CD4-positive, alpha-beta T cell treated with Interleukin-2 at 100 ng/mL for 4 hours (primary cell): ENCODE measurements around the gene RASL10B.
"Not testable (repeated sequence)": the region's sequence is repeated elsewhere in the genome, so short reads cannot be mapped to it uniquely, and the experiment has no call there.

Source experiments
- DNase-seq: peaks from one replicate; pipeline ENCODE4 v3.0.0-alpha.2; 2020; ENCODE audit warnings: low spot score

RASL10B gene, protein sequence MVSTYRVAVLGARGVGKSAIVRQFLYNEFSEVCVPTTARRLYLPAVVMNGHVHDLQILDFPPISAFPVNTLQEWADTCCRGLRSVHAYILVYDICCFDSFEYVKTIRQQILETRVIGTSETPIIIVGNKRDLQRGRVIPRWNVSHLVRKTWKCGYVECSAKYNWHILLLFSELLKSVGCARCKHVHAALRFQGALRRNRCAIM

DNA sequence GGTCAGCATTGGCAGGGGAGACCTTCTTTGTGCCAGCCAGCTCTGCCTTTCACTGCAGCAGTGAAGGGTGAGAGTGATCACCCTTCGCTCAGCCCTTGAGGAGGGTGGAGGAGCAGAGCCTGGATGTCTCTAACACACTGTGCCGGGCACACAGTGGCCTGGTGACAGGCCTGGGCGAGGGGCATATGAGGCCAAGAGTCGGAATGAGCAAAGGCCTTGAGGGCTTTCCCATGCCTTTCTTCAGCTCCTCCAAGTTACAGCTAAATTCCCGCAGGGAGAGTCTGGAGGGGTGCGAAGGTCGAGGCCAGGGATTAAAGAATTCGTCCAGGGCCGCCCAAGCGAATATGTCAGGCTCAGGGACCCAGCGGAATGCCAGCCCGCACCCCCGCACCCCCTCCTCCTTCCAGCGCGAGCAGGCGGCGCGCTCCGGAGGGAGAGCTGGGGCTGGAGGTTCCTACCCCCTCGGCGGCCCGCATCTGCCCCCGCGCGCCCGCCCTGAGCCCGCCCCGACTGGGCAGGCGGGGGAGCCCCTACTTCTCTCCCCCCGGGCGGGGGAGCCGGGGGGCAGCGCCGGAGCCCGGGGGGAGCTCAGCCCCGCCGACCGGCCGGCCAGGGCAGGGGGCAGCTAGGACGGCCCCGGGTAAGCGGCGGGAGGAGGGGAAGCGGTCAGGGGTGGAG is at the start of gene RASL10B:
RASL10B (plus strand) TSS at position 401 of the 678 bp plus-strand sequence. CDS start 3,546 bp downstream, outside the sequence.
- DNase-seq: no peak

DNA sequence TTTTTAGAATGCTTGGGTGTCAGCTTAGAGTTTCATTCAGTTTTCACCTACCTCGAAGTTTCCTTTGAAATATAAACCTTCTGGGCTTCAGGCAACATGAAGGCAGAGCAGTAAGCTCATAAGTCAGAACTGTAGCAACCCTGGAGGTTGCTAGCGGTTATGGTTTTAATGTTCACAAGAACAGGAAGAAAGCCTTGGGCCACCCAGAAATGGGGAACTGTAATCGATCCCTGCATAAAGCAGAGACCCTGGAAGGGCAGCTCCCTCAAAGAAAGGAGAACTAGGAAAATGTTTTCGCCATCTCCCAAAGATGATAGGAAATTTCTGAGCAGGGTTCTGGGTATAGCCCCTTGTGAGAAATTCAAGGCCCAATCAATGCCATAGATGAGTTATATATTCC is 47.8 kb upstream of the RASL10B start:
- DNase-seq: no peak

GRCh38 chr17:35684055-35684802 is 47.2 kb upstream of the RASL10B start:
- no peak for DNase-seq

DNA sequence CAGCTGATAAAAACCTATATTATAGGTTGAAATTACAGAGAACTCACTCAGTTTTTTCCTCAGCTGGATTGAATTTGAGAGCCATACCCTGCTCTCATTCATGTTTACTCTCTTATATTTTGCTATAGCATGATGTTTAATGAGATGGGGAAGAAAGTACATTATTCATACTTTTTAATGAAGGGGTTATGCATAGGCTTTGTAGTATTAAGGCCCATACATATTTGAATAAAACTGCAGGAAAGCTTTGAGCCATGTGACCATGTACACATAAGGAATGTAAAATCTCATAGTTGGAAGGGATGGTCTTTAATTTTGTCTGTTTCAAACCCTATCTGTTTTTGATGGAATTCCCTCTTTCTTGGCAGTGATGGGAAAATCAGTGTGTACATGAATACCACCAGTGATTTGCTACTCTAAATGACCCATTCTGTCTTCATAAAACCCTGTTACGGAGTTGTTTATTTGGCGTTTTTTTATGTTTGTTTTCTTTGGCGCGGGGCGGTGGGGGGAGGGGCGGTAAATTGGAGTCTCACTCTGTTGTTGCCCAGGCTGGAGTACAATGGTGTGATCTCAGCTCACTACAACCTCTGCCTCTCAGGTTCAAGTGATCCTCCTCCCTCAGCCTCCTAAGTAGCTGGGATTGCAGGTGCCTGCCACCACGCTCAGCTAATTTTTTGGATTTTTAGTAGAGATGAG is 38.8 kb upstream of the RASL10B start:
- no peak for DNase-seq

DNA sequence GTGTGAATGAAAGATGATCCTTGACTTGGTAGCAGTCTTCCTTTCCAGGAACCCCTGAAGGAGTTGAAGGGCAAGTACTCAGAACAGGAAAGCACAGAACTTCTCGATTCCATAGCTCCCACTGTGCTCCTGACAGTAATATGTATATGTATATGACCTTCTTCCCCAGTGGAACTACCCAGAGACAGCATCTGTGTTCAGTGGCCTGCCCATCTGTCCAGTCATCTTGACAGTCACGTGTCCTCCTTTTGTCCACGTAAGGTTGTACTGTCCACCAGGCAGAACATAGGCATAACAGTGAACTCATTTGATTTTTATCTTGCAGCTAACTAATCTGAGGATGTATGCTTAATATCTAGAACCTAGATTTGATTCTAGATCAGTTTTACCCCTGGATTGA is 37.8 kb upstream of the RASL10B start:
- no peak for DNase-seq

- no peak for DNase-seq
These were observed 36.5 kb upstream of the RASL10B start for GRCh38 chr17:35694906-35695305.

GRCh38 chr17:35695613-35696012 is 35.8 kb upstream of the RASL10B start:
- DNase-seq: no peak

GRCh38 chr17:35698800-35699199 is 32.6 kb upstream of the RASL10B start:
- no peak for DNase-seq

- no peak for DNase-seq
These were observed 31.3 kb upstream of the RASL10B start for GRCh38 chr17:35700150-35700549.

DNA sequence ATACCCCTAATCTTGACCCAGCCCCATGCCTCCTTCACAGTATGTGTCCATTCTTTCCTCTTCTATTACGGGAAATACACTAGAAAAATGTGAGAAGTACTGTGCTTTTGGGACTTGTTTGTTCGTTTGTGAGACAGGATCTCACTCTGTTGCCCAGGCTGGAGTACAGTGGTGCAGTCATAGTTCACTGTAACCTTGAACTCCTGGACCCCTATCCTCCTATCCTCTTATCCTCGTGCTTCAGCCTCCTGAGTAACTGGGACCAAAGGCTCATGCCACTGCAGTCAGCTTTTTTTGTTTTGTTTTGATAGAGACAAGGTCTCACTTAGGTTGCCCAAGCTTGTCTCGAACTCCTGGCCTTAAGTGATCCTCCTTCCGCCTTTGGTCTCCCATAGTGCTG is 29.9 kb upstream of the RASL10B start:
- no peak for DNase-seq

DNA sequence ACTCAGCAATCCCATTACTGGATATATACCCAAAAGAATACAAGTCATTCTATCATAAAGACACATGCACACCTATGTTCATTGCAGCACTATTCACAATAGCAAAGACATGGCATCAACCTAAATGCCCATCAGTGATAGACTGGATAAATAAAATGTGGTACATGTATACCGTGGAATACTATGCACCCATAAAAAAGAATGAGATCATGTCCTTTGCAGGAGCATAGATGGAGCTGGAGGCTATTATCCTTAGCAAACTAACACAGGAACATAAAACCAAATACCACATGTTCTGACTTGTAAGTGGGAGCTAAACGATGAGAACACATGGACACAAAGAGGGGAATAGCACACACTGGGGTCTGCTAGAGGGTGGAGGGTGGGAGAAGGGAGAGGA is 28.1 kb upstream of the RASL10B start:
- not testable (repeated sequence) for DNase-seq

DNA sequence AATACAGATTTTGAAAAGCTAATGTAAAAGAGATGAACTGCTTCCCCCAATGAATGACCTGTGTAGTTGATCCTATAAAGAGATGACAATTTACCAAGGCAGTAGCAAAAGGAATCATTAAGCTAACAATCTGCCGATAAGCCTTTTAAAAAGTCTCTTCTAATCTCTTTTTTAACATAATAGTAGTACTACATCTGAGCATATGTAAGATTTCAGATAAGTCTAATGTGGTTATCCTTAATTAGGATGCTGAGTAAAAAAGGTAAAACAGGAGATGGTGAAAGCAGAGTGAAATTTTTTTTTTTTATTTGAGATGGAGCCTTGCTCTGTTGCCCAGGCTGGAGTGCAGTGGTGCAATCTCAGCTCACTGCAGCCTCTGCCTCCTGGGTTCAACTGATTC is 26.2 kb upstream of the RASL10B start:
- DNase-seq: no peak

DNA sequence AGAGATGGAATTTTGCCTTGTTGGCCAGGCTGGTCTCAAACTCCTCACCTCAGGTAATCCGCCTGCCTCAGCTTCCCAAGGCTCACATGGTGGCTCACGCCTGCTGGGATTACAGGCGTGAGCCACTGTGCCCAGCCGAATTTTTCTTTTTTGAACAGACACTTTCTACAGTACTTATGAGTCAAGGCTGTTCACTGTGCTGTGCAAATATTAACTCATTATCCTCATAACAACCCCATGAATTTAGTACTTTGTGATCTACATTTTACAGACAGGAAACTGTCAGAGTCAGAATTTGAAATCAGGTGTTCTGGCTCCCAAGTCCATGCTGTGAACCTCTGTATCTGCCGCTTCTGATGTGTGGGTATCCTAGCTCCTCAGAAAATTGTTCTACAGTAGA is 25.7 kb upstream of the RASL10B start:
- no peak for DNase-seq

DNA sequence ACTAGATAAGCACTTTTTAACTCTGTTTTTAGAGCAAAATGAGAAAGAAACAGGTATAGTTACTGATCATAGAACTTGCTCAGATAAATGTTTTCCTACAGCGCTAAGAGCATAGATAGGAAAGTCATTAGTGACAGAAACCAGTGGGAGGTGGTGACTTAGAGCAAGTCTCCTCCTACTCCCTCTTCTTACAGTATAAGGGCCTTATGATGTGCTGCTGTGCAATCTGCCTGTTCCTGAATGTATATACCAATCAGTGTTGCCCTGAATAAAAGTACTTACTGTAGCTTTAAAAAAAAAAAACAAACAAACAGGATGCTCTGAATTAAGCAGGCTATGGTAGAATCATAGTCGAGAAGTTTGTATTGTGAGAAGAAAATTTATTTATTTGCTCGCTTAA is 23.3 kb upstream of the RASL10B start:
- DNase-seq: no peak

DNA sequence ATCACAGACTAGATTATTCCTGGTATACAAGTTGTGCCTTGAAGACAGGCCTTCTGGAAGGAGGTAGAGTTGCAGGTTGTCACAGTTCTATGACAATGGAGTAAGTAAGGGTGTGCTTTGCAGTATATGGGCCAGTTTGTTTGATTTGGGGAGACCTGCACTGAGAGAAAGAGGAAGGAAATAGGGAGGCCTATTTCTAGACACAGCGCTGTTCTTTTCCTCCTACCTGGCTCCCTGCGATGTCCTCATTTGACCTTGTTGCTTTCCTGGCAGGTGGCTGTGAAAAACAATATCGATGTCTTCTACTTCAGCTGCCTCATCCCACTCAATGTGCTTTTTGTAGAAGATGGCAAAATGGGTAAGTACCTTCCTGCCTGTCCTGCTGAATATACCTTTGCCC is 22.5 kb upstream of the RASL10B start:
- no peak for DNase-seq

DNA sequence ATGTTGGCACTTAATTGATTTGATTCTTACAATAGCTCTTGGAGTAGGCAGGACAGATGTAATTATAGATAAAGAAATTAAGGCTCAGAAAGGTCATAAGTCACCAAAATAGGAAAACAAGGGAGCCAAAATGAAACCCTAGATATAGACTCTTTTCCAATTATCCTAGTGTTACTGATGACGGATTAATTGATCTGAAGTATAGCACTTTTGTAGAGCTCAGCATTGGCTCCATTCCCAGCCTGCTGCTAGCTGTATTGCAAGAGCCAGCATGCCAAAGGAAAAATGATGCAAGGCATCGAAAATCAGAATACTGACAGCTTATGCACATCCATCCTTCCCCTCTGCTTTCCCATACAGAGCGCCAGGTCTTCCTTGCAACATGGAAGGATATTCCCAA is 21.6 kb upstream of the RASL10B start:
- no peak for DNase-seq

DNA sequence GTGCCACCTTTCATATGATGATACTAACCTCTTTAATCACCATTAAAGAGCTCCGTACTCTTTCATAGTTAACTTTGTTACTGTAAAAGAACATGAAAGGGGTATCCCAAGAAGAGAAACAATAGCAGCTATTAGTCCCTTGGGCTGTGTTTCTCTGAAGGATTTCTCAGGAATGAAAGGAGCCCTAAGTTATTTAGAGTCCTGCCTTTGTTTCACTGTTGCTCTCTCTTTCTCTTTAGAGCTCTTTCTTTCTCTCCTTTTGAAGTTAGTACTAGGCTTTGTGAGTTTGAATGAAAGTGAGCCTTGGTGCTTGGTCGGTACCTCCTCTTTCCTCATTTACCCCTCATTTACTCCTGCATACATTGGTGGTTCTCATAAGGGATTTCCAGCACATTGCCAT is 20.5 kb upstream of the RASL10B start:
- no peak for DNase-seq

DNA sequence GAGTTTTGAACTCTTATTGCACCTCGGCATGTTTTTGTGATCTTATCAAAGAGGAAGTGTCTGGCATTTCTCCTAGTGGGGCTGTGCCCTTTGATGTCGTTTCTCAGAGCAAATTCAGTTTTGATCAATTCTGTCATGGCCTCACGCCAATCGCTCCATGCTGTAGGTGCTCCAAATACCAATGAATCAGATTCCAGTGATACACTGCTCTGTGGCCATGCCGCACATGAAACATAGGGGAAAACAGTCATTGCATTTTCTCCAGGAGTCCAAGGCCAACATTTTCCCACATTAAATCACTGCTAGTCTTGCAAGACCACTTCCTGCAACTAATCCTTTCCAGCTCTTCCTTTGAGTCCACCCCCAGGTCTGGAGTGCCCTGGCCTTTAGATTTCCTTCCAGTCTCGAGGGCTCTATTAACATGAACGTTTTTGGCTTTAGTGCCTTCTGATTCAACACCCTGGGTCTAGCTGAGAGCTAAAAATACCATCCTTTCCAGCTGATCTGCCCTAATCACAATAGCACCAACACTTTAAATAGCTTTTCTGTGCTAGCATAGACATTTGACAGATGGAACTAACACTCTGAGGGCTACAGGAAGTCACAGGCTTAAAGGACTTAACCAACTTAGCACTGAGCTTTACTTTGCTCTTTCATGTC is 18.2 kb upstream of the RASL10B start:
- DNase-seq: no peak

DNA sequence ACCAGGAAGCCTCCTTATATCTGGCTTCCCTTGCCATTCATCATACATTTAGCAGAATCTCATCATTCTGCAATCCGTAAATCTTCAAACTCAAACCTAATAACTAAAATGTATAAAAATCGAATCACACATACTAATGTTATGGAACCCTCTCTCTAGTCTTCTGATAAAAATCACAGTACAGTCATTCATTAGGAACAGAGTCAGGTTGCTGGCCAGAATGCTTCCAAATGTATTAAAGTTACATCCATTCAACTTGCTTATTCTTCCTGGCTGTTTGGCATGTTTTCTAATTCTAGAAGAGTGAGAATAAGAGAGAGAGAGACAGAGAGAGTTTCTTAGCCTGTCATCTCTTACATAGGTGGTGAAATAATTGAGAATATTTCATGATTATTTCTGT is 16.5 kb upstream of the RASL10B start:
- no peak for DNase-seq

- no peak for DNase-seq
These were observed 16.0 kb upstream of the RASL10B start for GRCh38 chr17:35715416-35715815.

GRCh38 chr17:35716173-35716572 is 15.3 kb upstream of the RASL10B start:
- no peak for DNase-seq

DNA sequence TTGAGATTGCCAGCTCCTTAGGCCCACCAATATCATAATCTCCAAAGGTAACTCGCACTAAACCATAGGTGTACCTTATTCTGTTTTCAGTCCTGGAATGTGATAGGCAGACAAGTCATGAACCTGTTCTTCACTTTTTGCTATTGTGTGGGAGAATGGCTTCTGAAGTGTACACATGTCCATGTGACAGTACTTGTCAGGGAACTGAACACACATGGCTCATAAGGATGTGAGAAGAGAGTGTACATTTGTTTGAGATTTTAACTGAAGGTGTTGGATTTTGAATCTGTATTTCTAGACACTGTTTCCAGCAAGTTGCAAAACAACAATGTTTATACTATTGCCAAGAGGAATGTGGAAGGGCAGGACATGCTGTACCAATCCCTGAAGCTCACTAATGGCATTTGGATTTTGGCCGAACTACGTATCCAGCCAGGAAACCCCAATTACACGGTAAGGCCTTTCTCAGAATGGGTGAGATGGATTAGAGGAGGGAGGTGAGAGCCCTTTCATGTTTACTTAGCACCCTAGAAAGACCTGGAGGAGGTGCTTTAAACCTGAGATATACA is 14.5 kb upstream of the RASL10B start:
- DNase-seq: no peak
